ENCODE measurements around the gene DNASE2B.

- TF ChIP-seq, protein P1, sequence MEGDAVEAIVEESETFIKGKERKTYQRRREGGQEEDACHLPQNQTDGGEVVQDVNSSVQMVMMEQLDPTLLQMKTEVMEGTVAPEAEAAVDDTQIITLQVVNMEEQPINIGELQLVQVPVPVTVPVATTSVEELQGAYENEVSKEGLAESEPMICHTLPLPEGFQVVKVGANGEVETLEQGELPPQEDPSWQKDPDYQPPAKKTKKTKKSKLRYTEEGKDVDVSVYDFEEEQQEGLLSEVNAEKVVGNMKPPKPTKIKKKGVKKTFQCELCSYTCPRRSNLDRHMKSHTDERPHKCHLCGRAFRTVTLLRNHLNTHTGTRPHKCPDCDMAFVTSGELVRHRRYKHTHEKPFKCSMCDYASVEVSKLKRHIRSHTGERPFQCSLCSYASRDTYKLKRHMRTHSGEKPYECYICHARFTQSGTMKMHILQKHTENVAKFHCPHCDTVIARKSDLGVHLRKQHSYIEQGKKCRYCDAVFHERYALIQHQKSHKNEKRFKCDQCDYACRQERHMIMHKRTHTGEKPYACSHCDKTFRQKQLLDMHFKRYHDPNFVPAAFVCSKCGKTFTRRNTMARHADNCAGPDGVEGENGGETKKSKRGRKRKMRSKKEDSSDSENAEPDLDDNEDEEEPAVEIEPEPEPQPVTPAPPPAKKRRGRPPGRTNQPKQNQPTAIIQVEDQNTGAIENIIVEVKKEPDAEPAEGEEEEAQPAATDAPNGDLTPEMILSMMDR (IDR thresholded peaks at IDR 0.05): no peak
- no peak for TF ChIP-seq POLR2A (IDR thresholded peaks at IDR 0.05)
Observed at GRCh38 chr1:84402501-84402900, 4.2 kb downstream of the DNASE2B start.
